CD4-positive, alpha-beta T cell treated with Interleukin-21 for 1 hour (primary cell): ENCODE results near the gene STRN4.
"Not testable (repeated sequence)": the region's sequence is repeated elsewhere in the genome, so short reads cannot be mapped to it uniquely, and the experiment has no call there.

Source experiments
- DNase-seq: peaks from one replicate; pipeline ENCODE4 v3.0.0-alpha.2; 2020

Gene STRN4

DNA sequence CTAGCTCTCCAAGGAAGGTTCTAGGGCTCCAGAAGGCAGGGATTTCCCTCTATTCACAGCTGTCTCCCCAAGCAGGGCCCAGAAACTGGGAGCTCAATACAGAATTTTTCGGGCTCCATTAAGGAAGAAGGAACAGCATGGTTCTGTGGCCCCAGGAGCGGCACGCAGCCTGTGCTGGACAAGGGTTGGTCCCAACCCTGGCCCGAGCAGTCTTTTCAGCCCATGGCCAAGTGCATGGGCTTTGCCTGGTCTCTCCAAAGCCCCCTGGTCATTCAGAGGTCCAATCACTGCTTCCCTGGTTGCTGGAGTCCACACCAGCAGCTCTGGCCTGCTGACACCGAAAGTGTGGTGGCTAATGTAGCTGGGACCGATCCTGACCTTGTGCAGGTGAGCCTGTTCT is 22.8 kb downstream of the STRN4 start:
- DNase-seq, result no peak

DNA sequence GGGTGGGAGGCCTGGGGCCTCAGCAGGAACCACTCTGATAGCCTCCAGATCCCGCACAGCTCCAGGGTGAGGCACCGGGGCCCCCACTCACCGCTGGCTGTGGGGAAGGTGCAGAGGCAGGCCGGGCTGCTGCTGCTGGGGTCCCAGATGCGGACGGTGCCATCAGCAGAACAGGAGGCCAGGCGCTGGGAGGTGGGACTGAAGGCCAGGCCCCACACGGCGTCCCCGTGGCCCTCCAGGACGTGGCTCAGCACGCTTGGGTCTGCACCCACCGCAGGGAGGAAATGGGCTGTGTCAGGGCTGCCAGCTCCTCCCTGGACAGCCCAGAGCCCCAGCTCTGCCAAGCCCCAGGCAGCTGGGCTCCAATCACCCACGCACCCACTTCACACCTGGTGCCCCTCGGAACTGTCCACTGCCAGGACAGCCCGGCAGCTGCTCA is 23.2 kb downstream of the STRN4 start:
- DNase-seq, result no peak

DNA sequence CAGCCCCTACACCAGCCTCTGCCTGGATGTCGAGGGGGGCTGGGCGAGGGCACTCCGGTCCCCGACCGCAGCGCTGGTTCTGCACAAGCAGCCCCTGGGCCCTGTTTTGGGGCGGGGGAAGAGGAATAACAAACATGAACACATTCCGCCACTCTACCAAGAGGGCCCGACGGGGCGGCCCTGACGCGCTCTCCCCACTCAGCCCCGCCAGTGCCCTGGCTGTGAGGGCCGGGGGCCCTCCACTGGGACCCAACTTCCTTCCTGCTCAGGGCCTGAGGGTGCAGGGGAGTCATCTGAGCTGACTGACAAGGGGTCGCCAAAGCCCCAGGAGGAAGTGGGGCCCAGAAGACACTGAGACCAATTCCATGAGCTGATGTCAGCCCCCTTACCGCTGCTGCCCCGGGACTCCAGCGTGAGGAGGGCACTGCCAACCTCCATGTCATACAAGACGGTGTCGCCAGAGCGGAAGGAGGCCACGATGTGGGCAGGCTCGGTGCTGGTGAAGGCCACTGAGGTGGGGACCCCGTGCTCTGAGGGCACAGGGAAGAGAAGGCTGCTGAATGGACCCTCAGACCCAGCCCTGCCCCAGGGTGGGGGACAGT is 23.7 kb downstream of the STRN4 start:
- no peak for DNase-seq

DNA sequence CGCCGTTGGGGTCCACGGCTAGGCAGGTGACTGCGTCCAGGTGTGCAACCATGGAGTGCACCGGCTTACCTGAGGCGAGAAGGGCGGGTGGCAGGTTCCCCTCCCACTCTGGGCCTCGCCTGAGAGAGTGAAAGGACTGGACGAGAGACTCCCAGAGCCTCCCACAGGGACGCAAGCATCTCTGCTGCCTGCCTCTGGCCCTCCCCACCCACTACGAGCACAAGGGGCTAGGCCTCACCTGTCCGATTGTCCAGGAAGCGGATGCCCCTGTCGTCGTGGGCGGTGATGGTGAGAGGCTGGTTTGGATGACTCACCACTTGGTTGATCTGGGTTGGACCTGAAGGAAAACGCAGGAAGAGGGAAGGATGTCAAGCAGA is 24.3 kb downstream of the STRN4 start:
- DNase-seq, result no peak

DNA sequence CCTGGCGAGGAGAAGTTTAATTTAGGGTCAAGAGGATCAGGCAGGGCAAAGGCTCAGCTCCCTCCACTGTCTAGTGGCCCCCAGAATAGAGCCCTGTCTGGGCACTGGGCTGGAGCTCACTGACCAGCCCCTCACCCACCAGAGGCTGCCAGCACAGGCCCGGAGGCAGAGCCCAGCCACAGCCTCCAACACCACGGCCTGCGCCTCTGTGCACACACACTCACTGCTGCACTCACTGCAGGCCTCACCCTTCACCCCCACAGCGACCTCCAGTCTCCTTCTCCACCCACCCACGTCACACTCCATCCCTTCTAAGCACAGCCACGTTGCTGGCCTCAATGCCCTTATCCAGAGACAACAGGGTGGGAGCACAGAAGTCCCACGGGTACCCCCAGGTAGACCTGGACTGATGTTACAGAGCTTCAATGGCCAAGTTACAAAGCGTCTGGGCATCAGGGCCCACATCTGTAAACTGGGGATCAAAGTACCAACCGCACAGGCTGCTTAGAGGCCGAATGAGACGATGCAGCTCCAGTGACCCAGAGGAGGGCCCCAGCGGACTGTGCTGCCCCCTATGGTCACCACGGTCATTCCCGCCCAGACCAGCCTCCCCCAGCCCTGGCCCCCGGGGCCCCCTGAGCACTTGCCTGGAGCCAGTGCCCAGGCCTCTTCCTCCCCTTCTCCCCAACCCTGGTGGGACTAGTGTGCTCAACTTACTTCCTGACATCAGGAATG is 24.8 kb downstream of the STRN4 start:
- DNase-seq, result no peak

DNA sequence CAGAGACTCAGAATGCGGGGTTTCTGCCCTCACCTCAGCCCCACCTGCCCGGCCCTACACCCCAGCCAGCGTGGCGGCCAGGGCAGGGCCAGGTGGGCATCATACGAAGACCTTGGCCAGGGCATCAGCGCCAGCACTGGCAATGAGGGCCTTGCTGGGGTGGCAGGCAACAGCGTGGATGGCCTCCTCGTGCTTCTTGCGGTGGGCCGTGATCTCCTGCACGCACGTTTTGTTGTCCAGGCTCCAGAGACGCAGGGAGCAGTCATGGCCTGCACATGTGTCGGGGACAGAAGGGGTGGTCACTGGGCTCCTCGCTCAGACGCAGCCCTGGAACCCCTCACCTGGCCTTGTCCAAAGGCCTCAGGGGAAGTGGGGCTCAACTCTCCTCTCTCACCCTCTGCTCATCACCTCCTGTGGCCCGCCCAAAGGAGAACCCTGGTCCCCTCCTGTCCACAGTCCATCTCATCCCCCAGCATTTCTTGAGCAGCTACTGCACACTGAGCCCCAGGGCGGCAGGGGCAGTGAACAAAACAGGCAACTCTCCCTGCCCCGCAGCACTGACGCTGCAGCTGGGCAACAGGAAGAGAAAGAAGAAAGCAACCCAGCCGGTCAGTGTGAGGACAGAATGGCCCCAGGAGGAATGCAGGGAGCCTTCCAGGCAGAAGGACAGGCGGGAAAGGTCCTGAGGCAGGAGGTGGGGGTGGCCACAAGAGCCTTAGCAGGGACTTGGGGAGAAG is 25.6 kb downstream of the STRN4 start:
- no peak for DNase-seq

DNA sequence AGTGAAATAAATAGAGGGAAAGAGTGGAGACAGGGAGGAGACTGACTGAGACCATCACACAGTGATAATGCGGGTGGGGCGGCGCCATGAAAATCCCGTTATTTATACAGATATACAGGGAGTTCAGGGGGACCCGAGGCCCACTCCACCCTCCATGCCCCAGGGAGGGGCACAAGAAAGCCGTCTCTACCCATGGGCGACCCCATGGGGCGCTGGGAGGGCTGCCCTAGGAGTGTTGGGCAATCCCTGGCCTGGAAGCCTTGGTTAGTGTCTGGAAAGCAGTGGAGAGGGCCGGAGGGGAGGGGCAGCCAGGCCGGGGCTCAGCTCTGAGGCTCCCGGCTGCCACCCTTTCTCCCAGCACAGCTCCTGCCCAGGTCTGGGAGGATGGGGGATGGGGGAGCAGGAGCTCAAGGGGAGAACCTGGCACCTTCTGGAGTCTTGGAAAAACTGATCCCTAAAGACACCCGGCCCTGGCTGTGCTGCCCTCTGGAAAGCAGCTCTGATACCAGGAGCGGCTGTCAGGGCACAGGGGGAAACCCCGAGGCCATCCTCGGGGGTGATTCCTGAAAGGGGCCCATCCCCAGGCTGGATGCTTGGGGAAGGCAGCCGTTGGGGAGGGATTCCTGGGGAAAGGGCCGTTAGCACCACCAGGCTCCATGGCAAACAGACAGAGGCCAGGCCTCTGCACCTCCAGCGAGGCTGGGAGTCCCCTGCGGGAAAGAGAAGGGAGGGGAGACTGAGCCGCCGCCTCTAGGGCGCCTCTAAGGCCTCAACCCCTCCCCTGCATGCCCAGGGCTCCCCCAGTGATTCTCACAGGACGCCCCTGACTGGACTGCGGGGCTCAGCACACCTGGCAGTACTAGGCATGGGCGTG is 26.4 kb downstream of the STRN4 start:
- no peak for DNase-seq

DNA sequence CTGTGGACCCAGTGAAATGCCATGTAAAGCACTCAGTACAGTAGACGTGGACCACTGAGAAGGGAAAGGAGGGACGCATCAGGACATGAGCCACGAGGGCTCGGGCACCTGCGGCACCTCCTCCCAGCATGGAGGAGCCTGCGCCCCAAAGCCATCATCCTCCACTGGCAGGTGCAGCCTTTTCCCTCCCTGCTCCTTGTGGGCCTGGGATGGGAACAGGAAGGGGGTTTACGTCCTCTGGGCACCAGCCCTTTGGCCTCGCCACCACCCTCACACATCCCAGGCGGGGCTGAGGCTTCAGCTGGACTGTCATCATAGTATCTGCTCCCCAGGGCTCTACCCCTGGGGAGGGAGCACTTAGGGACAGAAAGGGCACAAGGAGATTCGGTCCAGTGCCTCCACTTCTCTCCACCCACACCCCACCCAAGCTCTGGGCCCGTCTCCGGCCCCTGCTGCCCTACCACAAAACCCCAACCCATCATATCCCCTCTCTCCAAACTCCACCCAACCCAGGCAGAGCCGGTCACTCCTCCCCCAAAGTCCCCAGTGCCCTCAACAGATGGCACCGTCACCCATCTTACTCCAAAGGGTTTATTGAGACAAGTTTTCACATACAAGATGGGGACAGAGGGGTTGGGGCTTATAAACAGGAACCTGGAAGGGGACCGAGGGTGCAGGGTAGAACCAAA is 27.2 kb downstream of the STRN4 start:
- no peak for DNase-seq

DNA sequence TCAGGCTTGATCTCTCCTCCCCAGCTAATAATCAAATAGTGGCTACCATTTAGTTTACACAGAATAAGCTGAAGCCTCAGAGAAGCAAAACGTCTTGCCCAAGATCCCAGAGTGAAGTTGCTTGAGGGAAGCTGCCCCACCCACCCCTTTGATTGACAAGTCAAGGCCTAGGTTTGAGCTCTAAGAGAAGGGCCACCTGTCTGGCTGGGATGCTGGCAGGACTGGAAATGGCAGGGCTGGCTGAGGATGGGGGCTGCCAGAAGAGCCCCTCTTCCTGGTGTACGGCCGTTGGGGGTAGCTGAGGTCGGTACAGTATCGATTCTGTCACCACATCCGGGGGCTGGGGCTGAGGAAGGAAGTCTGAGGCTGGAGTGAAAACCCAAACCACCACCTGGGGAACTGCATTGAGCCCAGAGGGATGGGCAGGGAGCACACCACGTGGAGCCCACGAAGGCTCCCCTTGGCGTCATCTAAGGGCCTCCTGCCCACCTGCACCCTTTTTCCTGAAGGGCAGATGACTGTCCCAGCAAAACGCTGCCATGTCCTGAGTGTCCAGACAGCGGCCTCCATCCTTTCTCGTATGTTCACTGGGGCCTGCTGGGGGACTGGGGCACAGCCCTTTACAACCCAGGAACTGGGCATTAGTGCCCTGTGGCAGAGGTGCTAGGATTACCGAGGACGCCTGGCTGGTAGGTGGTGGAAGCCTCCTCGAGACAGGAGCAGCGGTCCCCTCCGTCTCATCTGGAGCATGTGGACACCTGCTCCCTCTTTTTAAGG is 27.9 kb downstream of the STRN4 start:
- DNase-seq, result peak; percentile 72

DNA sequence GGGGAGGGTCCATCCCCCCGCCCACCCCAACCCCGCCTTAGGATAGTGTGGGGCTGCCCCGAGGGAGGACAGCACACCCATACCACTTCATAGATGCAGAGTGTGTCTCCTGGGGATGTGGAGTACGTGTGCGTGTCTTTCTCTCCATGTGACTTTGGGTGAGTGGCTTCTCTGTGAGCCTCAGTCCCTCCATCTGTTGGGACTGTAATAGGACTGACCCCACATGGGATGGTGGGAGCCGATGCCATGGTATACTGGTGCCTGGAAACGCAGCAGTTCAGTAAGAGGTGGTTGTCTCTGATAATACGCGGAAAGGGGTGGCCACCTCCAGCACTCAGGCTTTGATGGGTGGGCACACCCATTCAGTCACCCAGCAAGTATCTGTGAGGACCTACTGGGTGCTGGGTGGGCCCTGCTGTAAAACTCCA is 28.5 kb downstream of the STRN4 start:
- peak; percentile 29 for DNase-seq

DNA sequence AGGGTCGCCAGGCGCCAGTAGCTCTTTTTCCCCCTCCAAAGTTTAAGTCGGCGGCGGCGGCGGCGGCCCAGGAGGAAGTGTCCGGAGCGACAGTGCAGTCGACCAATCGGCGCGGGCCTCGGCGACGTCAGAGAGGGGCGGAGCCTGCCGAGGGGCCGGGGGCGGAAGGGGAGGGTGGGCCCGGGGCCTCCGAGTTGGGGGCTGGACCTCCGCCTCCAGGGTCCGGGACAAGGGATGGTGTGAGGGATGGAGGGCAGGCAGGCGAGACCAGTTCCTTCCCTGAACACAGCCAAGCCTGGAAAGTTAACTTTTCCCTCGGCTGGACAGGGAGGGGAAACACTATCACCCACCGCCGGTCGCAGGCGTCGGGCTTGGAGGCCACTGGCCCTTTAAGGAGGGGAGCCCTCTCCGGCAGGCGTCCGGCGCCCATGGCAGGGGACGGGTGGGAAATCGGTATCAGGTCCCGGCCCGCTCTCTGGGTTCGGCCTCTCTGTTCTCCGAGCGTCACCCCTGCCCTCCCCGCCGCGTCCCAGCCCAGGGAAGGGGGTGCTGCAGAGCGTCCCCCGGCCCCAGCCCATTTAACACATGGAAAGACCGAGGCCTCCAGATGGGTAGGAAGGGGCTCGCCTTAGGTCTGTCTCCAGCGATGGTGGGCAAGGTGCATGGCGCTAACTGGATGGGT is 29.1 kb downstream of the STRN4 start, which contains the start of gene PRKD2:
Gene PRKD2, minus strand, starts transcription at position 81 of the 682 bp plus-strand sequence. CDS start 744 bp downstream, outside the sequence.
- DNase-seq, result peak; percentile 87

DNA sequence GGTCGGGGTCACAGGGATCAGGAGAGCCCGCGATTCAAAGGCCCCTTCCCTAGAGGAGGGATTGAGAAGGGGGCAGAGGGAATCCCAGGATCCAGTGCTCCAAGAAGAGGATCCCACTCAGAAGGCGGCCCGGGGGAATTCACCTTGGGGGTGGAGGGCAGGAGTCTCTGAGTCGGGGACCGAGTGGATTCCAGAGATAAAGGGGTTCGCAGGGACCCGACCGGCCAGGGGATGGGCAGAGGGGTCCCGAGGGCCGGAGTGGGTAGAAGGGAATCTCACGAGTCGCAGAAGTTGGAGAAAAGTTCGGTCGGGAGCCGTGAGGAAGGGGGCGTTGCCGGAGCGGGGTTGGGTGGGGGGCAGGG is 29.6 kb downstream of the STRN4 start:
- DNase-seq, result no peak

DNA sequence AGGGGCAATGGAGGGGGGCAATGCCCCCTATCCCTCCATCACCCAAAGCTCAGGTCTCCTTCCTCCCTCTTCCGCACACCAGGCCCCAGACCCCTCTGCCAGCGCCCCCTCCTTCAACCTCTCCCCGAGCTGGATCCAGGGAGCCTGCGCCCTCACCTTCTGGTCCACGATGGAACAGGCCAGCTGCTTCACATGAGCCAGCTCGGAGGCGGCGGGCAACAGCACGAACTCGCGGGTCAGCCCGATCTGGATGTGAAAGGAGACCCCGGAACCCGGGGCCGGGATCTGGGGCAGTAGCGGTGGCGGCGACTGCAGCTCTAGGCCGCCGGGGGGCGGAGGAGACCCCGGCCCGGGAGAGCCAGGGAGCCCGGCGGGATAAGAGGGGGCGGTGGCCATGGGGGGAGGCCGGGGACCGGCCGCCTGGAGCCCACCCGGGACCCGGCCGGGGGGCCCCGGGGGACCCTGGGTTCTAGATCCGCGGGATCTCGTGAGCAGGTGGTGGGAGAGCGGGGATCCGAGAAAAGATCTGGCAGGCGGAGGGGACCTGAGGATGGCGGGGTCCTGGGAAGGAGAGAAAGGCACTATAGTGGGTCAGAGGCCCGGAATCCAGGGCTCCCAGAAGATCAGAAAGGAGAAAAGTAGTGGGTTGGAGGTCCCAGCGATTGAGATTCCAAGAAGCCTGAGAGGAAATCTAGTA is 30.1 kb downstream of the STRN4 start:
- no peak for DNase-seq

DNA sequence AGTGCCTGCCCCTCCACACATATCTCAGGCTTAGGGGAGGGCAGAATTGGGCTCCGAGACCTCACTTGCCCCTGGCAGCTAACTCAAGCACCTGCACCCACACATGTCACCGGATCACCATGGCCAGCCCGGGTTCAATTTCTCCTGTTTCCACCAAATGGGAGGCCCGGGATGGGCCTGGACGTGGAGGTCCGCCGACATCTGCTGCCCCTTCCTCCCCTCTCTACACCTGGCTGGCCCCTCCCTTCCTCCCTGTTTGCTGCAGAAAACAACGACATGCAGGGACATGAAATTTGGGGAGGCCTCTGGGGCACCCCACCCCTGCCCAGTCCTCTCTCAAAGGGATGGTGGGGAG is 30.7 kb downstream of the STRN4 start:
- DNase-seq, result no peak

DNA sequence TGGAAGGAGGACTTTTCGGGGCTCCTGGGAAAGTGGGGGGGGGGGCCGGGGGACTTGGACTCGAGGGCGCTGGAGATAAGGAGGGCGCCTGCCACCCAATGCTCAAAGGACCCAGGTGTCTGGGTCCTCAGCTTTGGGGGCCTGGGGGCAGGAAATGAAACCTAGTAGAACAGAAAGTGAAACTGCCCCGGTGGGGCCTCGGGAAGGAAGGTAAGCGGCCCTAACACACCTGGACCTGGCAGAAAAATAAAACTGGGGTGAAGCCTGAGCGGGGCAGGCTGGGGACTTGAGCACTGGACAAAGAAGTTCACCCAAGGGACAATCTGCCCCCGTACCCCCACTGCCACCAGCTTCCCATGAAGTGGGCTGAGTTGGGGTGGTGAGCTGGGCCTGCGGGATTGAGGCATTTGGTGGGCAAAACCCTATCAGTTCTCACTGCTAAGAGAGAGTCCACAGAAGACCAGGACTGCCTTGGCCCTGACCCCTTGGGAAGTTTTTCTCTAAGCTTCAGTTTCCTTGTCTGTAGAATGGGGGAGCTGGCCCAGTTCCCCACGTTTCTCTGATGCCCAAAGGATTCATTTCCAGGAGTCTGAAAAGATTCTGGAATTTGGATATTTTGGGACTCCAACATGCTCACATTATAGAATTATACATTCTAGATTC is 31.7 kb downstream of the STRN4 start:
- no peak for DNase-seq

DNA sequence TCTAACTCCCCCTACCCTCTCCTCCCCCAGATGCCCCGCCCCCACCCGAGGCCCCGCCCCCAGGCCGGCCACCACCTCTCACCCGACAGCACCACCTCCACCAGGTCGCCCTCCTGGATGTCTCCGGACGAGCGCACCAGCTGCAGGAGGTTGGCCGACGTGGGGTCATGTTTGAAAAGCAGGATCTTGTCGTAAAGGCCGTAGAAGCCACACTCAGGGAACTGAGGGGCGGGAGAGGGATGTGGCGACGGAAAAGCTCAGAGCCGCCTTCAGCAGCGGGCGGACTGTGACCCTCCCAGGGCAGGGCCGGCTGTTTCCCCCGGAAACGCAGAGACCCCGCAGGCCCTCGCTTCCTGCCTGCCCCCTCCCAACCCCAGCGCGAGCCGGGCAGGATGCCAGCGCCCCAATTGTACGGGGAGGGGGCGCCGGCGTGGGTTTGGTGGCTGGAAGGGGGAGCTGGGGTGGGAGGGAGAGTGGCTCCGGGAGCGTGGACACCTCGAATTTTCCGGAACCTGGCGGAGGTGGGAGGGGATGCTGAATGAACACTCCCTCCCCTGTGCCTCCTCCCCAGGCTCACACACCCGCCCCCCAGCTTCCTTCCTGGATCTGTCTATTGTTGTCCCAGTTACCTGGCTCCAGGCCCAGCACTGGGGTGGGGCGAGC is 32.3 kb downstream of the STRN4 start:
- DNase-seq, result peak; percentile 85

DNA sequence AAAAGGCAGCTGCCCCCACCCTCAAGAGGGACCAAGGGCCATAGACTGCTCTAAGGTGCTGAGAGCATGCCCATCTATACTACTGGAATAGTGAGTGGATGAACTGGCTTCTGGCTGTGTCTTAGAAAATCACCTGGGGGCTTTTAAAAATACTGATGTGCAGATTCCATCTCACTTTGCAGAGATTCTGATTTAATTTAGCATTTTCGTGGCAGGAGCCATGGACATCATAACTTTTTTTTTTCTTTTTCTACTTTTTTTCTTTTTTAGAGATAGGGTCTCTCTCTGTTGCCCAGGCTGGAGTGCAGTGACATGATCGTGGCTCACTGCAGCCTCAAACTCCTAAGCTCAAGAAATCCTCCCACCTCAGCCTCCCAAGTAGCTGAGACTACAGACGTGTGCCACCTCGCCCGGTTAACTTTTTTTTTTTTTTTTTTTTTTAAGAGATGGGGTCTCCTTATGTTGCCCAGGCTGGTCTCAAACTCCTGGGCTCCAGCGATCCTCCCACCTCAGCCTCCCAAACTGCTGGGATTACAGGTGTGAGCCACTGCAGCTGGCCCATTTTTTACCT is 33.4 kb downstream of the STRN4 start:
- not testable (repeated sequence) for DNase-seq

DNA sequence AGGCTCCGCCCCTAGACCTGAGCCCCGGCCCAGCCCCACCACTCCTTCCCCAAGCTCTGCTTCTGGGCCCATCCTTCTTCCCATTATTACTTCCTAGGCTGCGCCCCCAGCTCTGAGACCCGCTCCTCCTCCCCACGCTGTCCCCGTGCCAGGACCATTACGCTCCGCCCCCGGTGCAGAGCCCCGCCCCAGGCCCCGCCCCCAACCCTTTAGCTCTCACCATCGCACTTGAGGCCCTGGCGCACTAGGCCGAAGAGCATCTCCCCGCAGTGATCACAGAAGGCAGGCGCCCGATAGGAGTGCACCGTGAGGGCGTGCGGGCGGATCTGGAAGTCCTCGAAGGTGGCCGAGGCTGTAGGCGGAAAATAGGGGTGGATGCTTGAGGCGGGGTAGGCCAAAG is 35.6 kb downstream of the STRN4 start:
- DNase-seq, result no peak
